Ovary (tissue), 9 donors: ENCODE measurements around the gene HSP90B1. TPM values are rescaled to one million over a fixed set of nuclear protein-coding genes. Genes with fewer than 3 reads are reported as not detected.

Experiments
- DNase-seq, 5 donors: peaks; one replicate each; pipeline ENCODE4 v3.0.0-alpha.2; 2019 to 2020
- H3K27ac ChIP-seq, 2 donors: fragments of 200-600 bp; one replicate each; pipeline versions ENCODE4 v1.5.1 to v1.8.0; 2019 to 2022
- H3K27me3 ChIP-seq: fragments of 200-600 bp; one replicate; pipeline ENCODE4 v1.8.0; 2022
- H3K36me3 ChIP-seq: fragments of 200-600 bp; sonication (generic); one replicate; pipeline ENCODE4 v1.5.1; 2019
- H3K4me1 ChIP-seq: one replicate; pipeline ENCODE4 v1.8.1; 2013; ENCODE audit warnings: mild to moderate bottlenecking, moderate library complexity; ENCODE audit not compliant: insufficient read depth
- H3K4me3 ChIP-seq: fragments of 200-600 bp; sonication (generic); one replicate; pipeline ENCODE4 v1.5.1; 2017
- H3K9me3 ChIP-seq, 2 donors: fragments of 200-600 bp in 1 of 2; sonication (generic) in 1 of 2; one replicate each; pipeline versions ENCODE4 v1.5.1 to v1.8.1; 2013 to 2019; ENCODE audit warnings: mild to moderate bottlenecking in 1 of 2, moderate library complexity in 1 of 2
- EP300 ChIP-seq: sonication (generic); formaldehyde crosslinking; IDR thresholded peaks from one replicate; pipeline ENCODE4 v1.6.1; 2017; ENCODE audit warnings: antibody characterized with exemption
- POLR2A ChIP-seq: fragments of 450-650 bp; IDR thresholded peaks from one replicate; pipeline ENCODE4 v1.6.1; 2017; ENCODE audit warnings: antibody characterized with exemption, mild to moderate bottlenecking, moderate library complexity
- WGBS, 3 donors: extraction: QIAGEN DNeasy Blood & Tissue Kit in 1 of 3; methylation state at CpG; one replicate each; pipeline versions ENCODE4 v1.1.5 to v1.1.7; 2013 to 2017; 5-methylcytosine and 5-hydroxymethylcytosine counted together
- intact Hi-C, 4 donors: fragments of 100-400 bp; cut with DNase I; formaldehyde crosslinking; loops; one replicate each; pipeline versions ENCODE4 v1.11.0 to v1.15.1; 2022 to 2023
- polyA plus RNA-seq, 2 donors: library from polyadenylated mRNA; stranded (reverse); fragments of 200-250 nt in 1 of 2; fragments of 350-450 nt in 1 of 2; fragmentation: Illumina TruSeq in 1 of 2; extraction: RNeasy Lipid Tissue Mini Kit (QIAGEN cat#74804) in 1 of 2; gene quantifications; one replicate each; pipeline ENCODE4 v1.2.3, GENCODE V29; 2013 to 2014
- total RNA-seq, 7 donors: library from RNA; depleted of rRNA in 2 of 7; stranded (reverse); fragments of >200 nt in 2 of 7; fragmentation: NEBNext Ultra II Directional in 3 of 7; extraction: Animal tissue kit (Norgen Biotek cat#: 25700) in 3 of 7; gene quantifications; one replicate each; pipeline versions ENCODE4 v1.1.0 to v1.2.4, GENCODE V29; 2016 to 2023
- TF ChIP-seq, protein P1 (sequence below), 3 donors: fragments of 450-650 bp in 2 of 3; fragments of 200-600 bp in 1 of 3; IDR thresholded peaks; one replicate each; pipeline versions ENCODE4 v1.5.1 to v1.8.0; 2016 to 2022; ENCODE audit warnings: antibody characterized with exemption in 3 of 3, mild to moderate bottlenecking in 1 of 3
- donor health status: DM: no; HTN: no; CAD: no; lungs with moderate emphysema.
- donor health status: DM: no; HTN: no; CAD: no.
- donor health status: Bipolar disorder and iron deficiency.
- donor health status: DM: yes; HTN: yes; CAD: no.
- donor health status: DM: no; HTN: no; CAD: no.
- donor health status: DM: yes; HTN: yes; CAD: no.

Gene HSP90B1
- total and polyA plus RNA-seq, 9 donors: 217 to 777 (median 442) TPM

DNA sequence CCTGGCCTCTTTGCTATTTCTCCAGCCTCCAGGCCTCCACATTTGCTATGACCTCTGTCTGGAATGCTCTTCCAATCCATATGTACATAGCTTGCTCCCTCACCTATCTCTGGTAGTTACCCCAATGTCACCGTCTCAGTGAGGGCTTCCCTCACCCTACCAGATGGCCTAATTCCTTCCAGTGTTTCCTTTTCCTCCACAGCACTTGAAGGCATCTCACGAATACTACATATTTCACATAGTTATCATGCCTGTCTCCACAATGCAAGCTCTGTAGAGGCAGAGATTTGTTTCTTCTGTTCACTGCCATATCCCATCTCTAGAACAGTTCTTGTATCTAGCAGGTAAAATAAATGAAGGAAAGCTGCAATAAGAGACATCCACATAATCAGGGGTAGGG, 21.3 kb upstream of the HSP90B1 start:
- 3 to 16% (median 7%) methylated on average over 2 of the region's 2 CpGs for WGBS, 3 donors
- no peaks in the 10 kb centered on the region for H3K4me1 ChIP-seq
- intact Hi-C loops: no loop called here
- H3K27ac ChIP-seq: no peak overlapping the region
- H3K36me3 ChIP-seq: no peaks in the 10 kb centered on the region
- no peak overlapping the region for H3K4me3 ChIP-seq
- TF ChIP-seq EP300 (no peak), POLR2A (no peak)
- TF ChIP-seq, protein P1, sequence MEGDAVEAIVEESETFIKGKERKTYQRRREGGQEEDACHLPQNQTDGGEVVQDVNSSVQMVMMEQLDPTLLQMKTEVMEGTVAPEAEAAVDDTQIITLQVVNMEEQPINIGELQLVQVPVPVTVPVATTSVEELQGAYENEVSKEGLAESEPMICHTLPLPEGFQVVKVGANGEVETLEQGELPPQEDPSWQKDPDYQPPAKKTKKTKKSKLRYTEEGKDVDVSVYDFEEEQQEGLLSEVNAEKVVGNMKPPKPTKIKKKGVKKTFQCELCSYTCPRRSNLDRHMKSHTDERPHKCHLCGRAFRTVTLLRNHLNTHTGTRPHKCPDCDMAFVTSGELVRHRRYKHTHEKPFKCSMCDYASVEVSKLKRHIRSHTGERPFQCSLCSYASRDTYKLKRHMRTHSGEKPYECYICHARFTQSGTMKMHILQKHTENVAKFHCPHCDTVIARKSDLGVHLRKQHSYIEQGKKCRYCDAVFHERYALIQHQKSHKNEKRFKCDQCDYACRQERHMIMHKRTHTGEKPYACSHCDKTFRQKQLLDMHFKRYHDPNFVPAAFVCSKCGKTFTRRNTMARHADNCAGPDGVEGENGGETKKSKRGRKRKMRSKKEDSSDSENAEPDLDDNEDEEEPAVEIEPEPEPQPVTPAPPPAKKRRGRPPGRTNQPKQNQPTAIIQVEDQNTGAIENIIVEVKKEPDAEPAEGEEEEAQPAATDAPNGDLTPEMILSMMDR (IDR thresholded peaks at IDR 0.05): no peak
- no peaks in the 10 kb centered on the region for H3K9me3 ChIP-seq
- H3K27me3 ChIP-seq: no peaks in the 10 kb centered on the region
- no peak for DNase-seq

DNA sequence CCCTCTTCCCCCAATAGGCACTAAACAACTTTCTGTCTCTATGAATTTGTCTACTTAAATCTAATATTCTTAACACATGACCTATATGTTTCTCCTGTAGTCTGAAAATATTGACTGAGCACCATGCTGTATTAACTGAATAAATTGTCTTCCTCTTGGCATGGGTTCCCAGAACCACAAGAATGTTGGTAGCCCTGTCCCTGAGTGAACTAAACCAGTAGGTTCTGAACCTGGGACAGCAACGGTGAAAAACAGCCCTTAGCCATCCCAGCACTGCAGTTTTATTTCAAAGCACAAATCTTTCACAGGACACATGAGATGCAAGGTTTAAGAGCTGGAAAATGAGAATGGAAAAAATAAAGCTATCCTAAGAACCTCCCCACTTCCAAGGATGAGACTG, 20.4 kb upstream of the HSP90B1 start:
- H3K27ac ChIP-seq: no peak overlapping the region
- H3K27me3 ChIP-seq: no peaks in the 10 kb centered on the region
- TF ChIP-seq, protein P1 (IDR thresholded peaks at IDR 0.05): no peak
- TF ChIP-seq EP300 (no peak), POLR2A (no peak)
- DNase-seq: no peak
- H3K36me3 ChIP-seq: no peaks in the 10 kb centered on the region
- intact Hi-C loops: no loop called here
- H3K4me3 ChIP-seq: no peak overlapping the region
- H3K9me3 ChIP-seq: no peaks in the 10 kb centered on the region
- H3K4me1 ChIP-seq: no peaks in the 10 kb centered on the region
- 70 to 82% (median 75%) methylated on average over 1 of the region's 1 CpG for WGBS, 3 donors

DNA sequence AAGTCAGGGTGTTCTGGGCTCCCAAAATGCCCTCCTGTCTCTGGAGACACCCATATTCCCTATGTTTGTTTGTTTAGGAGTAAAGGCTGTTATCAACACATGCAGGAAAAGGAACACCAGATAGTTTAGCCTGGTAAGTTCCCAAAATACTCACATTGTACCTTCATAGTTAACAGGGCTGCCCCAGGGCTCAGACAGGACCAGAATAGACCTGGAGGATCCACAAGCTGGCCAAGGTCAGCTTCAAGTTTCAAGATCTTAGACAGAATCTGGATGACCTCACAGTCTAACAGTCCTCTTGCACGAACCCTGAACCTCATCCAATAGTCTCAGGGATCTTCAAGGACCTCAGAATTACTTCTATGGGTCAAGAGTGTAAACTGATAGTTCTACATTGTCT, 18.1 kb upstream of the HSP90B1 start:
- WGBS, 3 donors: 70 to 84% (median 76%) methylated on average over 1 of the region's 1 CpG
- Histone ChIP-seq H3K4me1 (no peaks in the 10 kb centered on the region), H3K27ac (no peak overlapping the region), H3K4me3 (no peak overlapping the region), H3K9me3 (no peaks in the 10 kb centered on the region), H3K27me3 (no peaks in the 10 kb centered on the region), H3K36me3 (no peaks in the 10 kb centered on the region)
- intact Hi-C loops: no loop called here
- no peak for DNase-seq
- TF ChIP-seq EP300 (no peak), POLR2A (no peak)
- TF ChIP-seq, protein P1 (IDR thresholded peaks at IDR 0.05): no peak

DNA sequence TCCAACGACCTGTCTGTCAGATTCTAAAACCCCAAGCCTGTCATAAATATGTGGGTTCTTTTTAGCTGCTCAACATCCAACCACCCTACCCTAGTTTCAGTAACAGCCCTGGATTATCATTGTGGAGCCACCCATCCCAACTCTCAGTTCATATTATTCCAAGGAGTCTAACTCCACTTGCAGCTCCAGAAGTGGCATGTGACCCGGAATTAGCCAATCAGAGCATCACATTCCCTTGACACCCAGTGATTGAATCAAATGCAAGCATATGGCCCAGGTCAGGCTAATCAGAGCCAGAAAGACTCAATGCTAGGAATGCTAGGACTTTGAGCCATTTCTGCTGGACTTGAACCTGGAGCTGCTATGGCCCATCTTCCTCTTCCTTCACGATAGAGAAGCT, 17.1 kb upstream of the HSP90B1 start:
- 85 to 97% (median 87%) methylated on average over 3 of the region's 3 CpGs for WGBS, 3 donors

More for the DNA sequence above, 17.1 kb upstream of the HSP90B1 start:
- TF ChIP-seq POLR2A: no peak
- TF ChIP-seq, protein P1 (IDR thresholded peaks at IDR 0.05): no peak
- TF ChIP-seq EP300: no peak
- no peaks in the 10 kb centered on the region for H3K27me3 ChIP-seq
- H3K36me3 ChIP-seq: no peaks in the 10 kb centered on the region
- H3K4me1 ChIP-seq: no peaks in the 10 kb centered on the region
- no peak overlapping the region for H3K27ac ChIP-seq
- H3K4me3 ChIP-seq: no peak overlapping the region
- no peak for DNase-seq
- intact Hi-C loops: no loop called here
- H3K9me3 ChIP-seq: no peaks in the 10 kb centered on the region
